WTC11 (cell line): Measurements from ENCODE around the gene FCER1A. TPM values are rescaled to one million over a fixed set of nuclear protein-coding genes. Genes with fewer than 3 reads are reported as not detected.

Experiments
- ARID4B ChIP-seq: sonication (generic); formaldehyde crosslinking; IDR thresholded peaks from 2 replicates; pipeline ENCODE4 v1.8.0; 2023; ENCODE audit warnings: missing genetic modification reagents, mild to moderate bottlenecking, borderline replicate concordance
- ATF6 ChIP-seq: sonication (generic); formaldehyde crosslinking; IDR thresholded peaks from 2 replicates; pipeline ENCODE4 v1.8.1; 2023; ENCODE audit warnings: mild to moderate bottlenecking, missing genetic modification reagents
- GTF2I ChIP-seq: fragments of 250-450 bp; sonication (Bioruptor Pico); conservative IDR thresholded peaks from 2 replicates; pipeline ENCODE4 v1.4.0; 2021; ENCODE audit warnings: mild to moderate bottlenecking
- HMGXB4 ChIP-seq: sonication (generic); formaldehyde crosslinking; IDR thresholded peaks from 2 replicates; pipeline ENCODE4 v1.8.1; 2023; ENCODE audit warnings: mild to moderate bottlenecking, moderate library complexity, missing genetic modification reagents
- NR3C1 ChIP-seq: sonication (generic); formaldehyde crosslinking; conservative IDR thresholded peaks from 2 replicates; pipeline ENCODE4 v1.8.1; 2023; ENCODE audit warnings: low read depth, mild to moderate bottlenecking, missing genetic modification reagents
- TEAD1 ChIP-seq: sonication (generic); formaldehyde crosslinking; IDR thresholded peaks from 2 replicates; pipeline ENCODE4 v1.8.0; 2022; ENCODE audit warnings: mild to moderate bottlenecking, missing genetic modification reagents
- TEAD4 ChIP-seq: sonication (generic); formaldehyde crosslinking; IDR thresholded peaks from 2 replicates; pipeline ENCODE4 v1.8.0; 2022; ENCODE audit warnings: mild to moderate bottlenecking, missing genetic modification reagents
- ZNF423 ChIP-seq: fragments of 250-450 bp; sonication (Bioruptor Pico); IDR thresholded peaks from 2 replicates; pipeline ENCODE4 v2.1.2; 2022; ENCODE audit warnings: mild to moderate bottlenecking, moderate library complexity
- ZNF671 ChIP-seq: fragments of 250-450 bp; sonication (Bioruptor Pico); IDR thresholded peaks from 2 replicates; pipeline ENCODE4 v1.8.0; 2021; ENCODE audit warnings: mild to moderate bottlenecking
- total RNA-seq: library from RNA; stranded (reverse); gene quantifications from 3 replicates; pipeline ENCODE4 v1.2.3, GENCODE V29; 2021
- TF ChIP-seq, protein P1 (sequence below): sonication (generic); formaldehyde crosslinking; IDR thresholded peaks from 2 replicates; pipeline ENCODE4 v1.8.1; 2022; ENCODE audit warnings: low read depth, missing genetic modification reagents, borderline replicate concordance
- TF ChIP-seq, protein P2 (sequence below): sonication (generic); formaldehyde crosslinking; IDR thresholded peaks from 2 replicates; pipeline ENCODE4 v1.8.1; 2022; ENCODE audit warnings: mild to moderate bottlenecking, moderate library complexity, missing genetic modification reagents
- TF ChIP-seq, protein P3 (sequence below): sonication (generic); formaldehyde crosslinking; IDR thresholded peaks from 2 replicates; pipeline ENCODE4 v1.8.0; 2022; ENCODE audit warnings: mild to moderate bottlenecking, missing genetic modification reagents
- TF ChIP-seq, protein P4 (sequence below): sonication (generic); formaldehyde crosslinking; IDR thresholded peaks from 2 replicates; pipeline ENCODE4 v1.8.0; 2022; ENCODE audit warnings: mild to moderate bottlenecking, missing genetic modification reagents
- TF ChIP-seq, protein P5 (sequence below): sonication (generic); formaldehyde crosslinking; IDR thresholded peaks from 2 replicates; pipeline ENCODE4 v1.8.0; 2022; ENCODE audit warnings: mild to moderate bottlenecking, missing genetic modification reagents

FCER1A gene
- total RNA-seq, 1 experiment from 2014 or later, result not detected

- no peak for TF ChIP-seq ARID4B (CRISPR knock-in tag)
- TF ChIP-seq HMGXB4 (CRISPR knock-in tag), result no peak
- TF ChIP-seq ATF6 (CRISPR knock-in tag), result no peak
- TF ChIP-seq, protein P1, sequence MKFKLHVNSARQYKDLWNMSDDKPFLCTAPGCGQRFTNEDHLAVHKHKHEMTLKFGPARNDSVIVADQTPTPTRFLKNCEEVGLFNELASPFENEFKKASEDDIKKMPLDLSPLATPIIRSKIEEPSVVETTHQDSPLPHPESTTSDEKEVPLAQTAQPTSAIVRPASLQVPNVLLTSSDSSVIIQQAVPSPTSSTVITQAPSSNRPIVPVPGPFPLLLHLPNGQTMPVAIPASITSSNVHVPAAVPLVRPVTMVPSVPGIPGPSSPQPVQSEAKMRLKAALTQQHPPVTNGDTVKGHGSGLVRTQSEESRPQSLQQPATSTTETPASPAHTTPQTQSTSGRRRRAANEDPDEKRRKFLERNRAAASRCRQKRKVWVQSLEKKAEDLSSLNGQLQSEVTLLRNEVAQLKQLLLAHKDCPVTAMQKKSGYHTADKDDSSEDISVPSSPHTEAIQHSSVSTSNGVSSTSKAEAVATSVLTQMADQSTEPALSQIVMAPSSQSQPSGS (CRISPR knock-in tag), result no peak
- TF ChIP-seq ZNF671 (CRISPR knock-in tag), result no peak
- TF ChIP-seq, protein P2, sequence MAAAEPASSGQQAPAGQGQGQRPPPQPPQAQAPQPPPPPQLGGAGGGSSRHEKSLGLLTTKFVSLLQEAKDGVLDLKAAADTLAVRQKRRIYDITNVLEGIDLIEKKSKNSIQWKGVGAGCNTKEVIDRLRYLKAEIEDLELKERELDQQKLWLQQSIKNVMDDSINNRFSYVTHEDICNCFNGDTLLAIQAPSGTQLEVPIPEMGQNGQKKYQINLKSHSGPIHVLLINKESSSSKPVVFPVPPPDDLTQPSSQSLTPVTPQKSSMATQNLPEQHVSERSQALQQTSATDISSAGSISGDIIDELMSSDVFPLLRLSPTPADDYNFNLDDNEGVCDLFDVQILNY, result no peak
- no peak for TF ChIP-seq TEAD1 (CRISPR knock-in tag)
- TF ChIP-seq NR3C1, result no peak
- no peak for TF ChIP-seq ZNF423
- TF ChIP-seq, protein P3, sequence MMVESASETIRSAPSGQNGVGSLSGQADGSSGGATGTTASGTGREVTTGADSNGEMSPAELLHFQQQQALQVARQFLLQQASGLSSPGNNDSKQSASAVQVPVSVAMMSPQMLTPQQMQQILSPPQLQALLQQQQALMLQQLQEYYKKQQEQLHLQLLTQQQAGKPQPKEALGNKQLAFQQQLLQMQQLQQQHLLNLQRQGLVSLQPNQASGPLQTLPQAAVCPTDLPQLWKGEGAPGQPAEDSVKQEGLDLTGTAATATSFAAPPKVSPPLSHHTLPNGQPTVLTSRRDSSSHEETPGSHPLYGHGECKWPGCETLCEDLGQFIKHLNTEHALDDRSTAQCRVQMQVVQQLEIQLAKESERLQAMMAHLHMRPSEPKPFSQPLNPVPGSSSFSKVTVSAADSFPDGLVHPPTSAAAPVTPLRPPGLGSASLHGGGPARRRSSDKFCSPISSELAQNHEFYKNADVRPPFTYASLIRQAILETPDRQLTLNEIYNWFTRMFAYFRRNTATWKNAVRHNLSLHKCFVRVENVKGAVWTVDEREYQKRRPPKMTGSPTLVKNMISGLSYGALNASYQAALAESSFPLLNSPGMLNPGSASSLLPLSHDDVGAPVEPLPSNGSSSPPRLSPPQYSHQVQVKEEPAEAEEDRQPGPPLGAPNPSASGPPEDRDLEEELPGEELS (CRISPR knock-in tag), result no peak
- TF ChIP-seq, protein P4, sequence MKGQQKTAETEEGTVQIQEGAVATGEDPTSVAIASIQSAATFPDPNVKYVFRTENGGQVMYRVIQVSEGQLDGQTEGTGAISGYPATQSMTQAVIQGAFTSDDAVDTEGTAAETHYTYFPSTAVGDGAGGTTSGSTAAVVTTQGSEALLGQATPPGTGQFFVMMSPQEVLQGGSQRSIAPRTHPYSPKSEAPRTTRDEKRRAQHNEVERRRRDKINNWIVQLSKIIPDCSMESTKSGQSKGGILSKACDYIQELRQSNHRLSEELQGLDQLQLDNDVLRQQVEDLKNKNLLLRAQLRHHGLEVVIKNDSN (CRISPR knock-in tag), result no peak
- TF ChIP-seq TEAD4 (CRISPR knock-in tag), result no peak
- TF ChIP-seq GTF2I (CRISPR knock-in tag), result no peak
- TF ChIP-seq, protein P5, sequence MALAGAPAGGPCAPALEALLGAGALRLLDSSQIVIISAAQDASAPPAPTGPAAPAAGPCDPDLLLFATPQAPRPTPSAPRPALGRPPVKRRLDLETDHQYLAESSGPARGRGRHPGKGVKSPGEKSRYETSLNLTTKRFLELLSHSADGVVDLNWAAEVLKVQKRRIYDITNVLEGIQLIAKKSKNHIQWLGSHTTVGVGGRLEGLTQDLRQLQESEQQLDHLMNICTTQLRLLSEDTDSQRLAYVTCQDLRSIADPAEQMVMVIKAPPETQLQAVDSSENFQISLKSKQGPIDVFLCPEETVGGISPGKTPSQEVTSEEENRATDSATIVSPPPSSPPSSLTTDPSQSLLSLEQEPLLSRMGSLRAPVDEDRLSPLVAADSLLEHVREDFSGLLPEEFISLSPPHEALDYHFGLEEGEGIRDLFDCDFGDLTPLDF (CRISPR knock-in tag), result no peak
These were observed 16.8 kb downstream of the FCER1A start (continued) for GRCh38 chr1:159318784-159319551.
